NCI-H2029 (cell line): Measurements from ENCODE around the gene POLN.
"Not testable (repeated sequence)": the region's sequence is repeated elsewhere in the genome, so short reads cannot be mapped to it uniquely, and the experiment has no call there.

Experiments
- DNase-seq: peaks from one replicate; lab custom pipeline; 2025; lab: John Stamatoyannopoulos, UW

POLN gene

DNA sequence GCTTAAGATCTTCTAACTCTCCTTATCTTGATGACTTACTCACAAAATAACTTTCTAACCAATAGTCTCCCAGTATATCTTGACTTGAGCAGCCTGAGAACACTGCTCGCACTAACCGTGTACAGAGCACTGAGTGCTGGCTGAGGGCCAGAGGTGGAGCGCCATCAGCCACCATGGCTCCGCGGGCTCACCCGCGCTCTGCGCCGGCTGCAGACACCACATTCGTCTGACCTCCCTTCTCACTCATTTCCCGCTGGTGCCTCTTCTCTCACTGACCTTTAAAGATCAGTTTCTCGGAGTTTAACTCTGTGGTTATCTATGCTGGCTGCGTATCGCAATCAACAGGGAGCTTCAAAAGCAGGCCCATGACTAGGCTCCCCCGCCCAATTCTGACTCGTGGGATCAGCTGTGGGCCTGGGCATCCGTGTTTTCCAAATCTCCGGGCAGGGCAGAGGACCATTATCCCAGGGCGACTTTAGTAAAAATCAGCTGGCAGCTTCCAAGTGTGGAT, 78.6 kb downstream of the POLN start:
- no peak for DNase-seq

DNA sequence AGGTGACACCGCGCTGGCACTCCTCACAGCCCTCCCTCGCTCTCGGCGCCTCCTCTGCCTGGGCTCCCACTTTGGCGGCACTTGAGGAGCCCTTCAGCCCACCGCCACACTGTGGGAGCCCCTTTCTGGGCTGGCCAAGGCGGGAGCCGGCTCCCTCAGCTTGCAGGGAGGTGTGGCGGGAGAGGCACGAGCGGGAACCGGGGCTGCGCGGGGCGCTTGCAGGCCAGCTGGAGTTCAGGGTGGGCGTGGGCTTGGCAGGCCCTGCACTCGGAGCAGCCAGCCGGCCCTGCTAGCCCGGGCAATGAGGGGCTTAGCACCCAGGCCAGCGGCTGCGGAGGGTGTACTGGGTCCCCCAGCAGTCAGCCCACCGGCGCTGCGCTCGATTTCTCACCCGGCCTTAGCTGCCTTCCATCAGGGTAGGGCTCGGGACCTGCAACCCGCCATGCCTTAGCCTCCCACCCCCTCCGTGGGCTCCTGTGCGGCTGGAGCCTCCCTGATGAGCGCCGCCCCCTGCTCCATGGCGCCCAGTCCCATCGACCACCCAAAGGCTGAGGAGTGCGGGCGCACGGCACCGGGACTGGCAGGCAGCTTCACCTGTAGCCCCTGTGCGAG, 80.7 kb downstream of the POLN start:
- DNase-seq = not testable (repeated sequence)

DNA sequence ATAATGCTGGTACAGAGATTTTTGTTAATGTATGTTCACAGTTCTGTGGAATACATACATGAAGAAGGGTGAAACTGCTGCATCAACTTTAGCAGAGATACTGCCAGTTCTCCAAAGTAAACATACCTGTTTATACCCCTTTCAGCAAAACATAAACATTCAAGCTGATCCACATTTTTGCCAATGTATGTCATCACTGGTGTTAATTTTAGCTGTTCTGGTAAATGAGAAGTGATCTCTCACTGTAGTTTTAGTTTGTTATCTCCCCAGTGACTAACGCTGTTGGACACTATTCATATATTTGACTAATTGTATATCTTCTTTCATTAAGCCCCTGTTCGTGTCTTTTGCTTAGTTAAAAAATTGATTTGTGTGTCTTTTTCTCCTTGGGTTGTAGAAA, 82.0 kb downstream of the POLN start:
- no peak for DNase-seq

DNA sequence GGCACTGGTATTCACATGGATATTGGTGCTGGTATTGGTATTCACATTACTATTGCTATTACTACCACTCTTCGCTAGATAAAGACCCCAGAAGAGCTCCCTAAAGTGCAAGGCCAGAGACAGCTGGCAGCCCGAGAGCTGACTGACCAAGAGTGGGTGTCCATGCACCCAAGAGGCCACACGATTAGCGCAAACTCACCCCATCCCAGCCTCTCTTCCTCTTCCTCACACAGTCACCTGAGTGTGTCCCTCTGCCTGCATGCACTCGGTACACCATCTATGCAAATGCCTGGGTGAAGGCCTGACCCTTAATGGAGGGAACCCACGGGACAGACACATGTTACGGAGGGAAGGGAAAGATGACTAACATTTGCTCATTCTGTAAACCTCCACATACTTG, 86.7 kb downstream of the POLN start:
- no peak for DNase-seq

DNA sequence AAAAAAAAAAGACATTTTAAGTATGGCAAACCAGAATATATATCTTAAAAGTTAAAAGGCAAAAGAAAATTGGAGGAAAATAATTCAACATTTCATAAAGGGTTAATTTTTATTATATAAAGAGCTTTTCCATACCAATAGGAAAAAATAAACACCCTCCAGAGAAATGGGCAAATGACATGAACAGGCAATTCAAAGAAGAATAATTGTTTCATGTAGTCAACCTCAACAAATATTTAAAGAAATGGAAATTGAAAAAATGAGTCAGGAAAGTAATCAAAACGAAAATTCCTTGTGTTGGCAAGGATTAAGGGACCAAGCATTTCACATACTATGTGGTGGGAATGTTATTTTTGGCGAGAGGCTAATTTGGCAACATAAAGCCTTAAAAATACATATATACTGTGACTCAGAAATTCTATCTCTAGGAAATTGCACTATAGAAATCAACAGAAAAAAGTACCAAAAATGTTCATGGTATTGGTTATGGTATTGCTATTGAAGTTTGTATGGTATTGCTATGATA, 87.6 kb downstream of the POLN start:
- no peak for DNase-seq

DNA sequence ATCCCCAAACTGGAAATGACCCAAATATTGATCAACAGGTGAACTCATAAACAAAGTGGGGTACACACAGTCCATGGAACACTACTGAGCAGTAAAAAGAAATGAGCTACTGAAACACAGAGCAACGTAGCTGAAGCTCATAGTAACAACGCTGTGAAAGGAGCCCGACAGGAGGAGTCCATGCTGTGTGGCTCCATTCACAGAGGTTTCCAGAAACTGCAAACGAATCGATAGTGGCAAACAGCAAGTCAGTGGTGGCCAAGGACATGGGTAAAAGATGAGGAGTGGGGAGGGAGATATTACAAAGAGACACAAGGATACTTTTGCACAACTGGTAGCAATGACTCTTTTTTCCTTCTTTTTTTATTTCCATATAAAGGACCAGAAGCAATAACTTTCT, 90.4 kb downstream of the POLN start:
- no peak for DNase-seq

DNA sequence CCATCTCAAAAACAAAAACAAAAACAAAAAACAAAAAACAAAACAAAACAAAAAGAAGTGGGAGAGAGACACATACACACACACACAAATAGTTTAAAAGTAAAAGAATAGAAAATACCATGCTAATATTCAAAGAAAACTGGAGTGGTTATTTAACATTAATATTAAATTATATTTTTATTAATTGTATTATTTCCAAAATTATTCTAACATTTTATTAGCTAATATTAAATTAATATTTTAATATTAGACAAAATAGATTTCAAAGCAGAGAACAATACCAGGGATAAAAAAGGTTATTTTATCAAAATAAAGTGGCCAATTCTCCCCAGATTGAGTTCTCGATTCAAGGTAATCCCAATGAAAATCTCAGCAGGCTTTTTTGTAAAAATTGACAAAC, 91.8 kb downstream of the POLN start:
- no peak for DNase-seq

DNA sequence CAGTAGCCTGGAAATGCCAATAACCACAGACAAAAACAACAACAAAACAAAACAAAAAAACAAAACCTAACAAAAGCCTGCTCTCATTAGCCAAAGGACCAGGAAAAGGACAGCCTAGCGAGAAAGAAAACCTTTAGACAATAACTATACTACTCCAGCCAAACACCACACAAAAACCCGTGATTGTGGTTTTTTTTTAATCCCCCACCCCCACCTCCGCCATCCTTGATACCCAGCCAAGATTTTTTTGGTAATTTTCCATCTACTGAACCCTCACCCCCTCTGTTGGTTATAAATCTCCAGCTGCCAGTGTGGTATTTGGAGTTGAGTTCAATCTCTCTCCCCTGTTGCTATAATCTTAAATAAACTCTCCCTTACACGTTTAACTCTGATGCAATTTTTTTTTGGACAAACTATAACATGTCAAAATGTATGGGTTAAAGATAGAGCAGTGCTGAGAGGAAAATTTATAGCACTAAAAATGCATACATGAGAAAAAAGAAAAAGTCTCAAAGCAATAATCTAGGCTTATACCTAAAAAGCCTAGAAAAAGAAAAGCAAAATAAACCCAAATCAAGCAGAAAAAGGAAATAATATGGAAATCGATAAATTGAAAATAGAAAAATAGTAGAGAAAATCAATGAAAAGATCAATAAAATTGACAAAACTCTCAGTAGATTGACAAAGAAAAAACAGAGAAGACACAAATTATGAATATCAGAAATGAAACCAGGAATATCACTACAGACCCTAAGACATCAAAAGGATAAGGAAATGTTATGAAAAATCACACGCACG, 99.1 kb downstream of the POLN start:
- DNase-seq = no peak

DNA sequence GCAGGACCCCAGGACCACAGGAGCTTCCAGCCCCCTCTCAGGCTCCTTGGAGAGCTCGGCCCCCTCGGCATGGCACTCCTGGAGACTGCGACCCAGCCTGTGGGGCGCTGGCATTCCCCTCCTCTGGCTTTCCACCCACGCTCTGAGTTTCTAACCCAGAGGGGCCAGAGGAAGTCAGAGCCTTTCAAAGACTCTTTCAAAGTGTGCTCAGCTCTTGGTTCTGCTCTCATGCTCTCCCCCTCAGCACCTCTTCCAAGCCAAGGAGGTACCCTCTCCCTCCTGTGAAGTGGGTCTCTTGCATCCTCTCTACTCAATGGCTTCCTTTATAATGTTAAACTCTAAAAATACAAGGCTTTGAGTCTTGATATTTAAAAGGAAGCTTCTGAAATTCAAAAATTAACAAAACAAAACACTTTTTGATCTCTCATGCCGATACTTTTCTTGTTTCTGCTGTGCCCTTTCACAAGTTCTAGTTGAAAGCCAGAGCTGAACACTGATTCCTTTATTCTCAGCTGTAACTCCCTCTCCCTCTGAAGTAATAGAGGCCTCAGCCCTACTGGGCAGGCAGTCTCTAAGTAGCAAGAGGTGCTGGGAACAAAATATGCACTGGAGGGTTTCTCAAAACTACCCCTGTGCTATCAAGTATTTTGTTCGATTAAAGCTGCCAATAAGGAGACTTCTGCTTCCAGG, 100.0 kb downstream of the POLN start:
- no peak for DNase-seq

DNA sequence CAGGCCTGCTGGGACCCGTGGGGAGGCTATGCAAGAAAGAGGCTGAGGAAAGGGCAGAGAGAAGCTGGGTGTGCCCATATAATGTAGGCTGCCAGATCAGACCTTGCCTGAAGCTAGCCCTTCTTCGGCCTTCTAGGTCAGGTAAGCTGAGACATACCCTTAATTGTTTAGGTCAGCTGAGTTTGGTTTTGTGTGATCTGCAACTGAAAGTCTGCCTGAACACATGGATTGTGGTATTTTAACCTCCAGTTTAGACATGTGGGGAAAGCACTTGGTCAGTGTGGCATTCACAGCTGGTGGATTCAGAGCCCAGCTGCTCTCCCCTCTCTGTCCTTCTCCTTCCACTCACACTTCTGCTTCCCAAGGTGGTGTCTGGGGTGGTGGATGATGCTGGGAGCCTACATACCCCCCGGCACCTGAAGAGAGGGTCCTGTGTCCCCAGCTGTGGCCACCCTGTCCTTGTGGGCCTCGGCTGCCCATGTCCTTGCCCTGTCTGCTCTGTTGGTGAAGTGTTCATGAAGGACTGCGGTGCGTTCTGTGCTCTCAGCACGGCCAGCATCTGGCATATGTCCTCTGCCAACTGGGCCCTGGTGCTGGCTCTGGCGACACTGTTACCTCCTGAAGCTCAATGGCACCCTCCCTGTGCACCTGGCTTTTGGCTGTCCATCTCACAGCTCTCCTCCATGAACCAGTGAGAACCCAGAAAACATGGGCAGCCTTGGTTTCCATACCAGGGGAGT, 100.7 kb downstream of the POLN start:
- DNase-seq = no peak

DNA sequence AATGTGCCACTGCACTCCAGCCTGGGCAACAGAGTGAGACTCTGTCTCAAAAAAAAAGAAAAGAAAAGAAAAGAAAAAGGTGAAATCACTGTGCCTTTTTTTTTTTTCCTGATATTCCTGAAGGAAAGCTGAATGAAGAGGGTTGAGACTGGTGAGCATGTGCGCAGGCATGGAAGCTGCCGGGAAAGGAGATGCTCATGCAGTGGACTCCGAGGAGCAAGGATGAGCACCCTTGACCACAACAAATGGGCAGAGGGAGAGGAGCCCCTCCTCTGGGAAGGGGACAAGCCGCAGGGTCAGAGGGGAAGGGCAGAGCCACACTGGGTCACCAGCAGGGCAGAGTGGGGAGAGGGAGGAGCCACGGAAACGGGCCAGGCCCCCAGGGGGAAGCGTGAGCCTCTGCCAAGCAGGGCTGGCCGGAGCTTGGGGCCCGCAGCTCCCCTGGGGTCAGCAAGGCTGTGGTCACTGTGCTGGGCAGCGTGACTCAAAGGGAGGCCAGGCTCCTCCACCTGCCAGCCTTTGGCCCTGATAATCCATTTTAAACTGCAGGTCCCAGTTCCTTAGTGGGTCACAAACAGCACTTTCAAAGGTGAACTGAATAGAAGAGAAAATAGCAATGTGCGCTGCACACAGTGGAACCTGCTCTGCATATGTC, 102.9 kb downstream of the POLN start:
- no peak for DNase-seq

DNA sequence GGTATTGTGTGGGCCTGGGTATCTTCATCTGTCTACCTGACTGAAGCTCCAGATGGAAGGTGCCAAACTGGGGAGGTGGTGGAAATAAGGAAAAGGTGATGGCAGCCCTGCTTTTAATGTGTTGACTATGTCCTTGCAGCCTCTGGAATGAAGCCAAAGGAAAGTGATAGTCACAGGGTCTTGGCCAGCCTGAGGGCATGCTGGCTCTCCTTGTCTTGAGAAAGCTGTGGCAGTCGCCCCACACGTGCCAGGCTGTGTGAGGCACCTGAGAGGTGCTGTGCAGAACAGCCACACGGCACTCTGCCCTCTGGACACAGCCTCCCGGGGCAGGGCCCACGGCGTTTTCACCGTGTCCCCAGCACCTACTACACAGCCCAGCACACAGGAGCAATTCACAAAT, 105.2 kb downstream of the POLN start:
- no peak for DNase-seq

DNA sequence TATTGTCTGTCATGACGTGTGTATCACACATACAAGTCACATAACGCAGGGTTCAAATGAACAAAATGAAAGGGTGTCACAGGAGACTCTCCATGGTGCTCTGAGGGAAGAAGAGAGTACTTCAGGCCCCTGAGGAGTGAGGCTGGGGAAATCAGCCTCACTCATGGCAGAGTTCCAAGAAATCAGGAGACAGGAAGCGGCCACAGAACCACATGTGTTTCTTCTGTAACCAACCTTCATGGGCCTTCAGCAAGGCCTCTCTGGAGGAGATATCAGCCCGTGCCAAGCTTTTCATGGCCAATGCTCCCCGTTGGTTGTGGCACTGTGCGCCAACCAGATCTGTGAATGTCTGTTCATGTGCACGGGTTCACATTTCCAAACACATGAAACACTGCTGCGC, 106.8 kb downstream of the POLN start:
- peak; percentile 62 for DNase-seq

DNA sequence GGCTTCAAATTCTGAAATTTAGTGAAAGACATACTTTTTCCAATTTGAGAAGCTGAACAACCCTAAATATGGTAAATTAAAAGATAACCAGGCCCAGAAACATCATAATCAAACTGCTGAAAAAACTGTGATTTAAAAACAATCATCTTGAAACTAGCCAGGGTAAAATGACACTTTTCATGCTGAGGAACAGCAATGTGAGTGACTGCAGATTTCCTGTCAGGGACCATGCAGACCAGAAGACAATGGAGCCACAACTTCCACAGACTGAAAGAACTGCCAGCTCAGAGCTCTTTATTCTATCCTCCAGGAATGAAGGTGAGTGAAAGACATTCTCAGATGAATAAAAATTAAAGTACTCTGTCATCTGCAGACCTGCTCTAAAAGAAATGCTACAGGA, 109.5 kb downstream of the POLN start:
- DNase-seq = no peak

DNA sequence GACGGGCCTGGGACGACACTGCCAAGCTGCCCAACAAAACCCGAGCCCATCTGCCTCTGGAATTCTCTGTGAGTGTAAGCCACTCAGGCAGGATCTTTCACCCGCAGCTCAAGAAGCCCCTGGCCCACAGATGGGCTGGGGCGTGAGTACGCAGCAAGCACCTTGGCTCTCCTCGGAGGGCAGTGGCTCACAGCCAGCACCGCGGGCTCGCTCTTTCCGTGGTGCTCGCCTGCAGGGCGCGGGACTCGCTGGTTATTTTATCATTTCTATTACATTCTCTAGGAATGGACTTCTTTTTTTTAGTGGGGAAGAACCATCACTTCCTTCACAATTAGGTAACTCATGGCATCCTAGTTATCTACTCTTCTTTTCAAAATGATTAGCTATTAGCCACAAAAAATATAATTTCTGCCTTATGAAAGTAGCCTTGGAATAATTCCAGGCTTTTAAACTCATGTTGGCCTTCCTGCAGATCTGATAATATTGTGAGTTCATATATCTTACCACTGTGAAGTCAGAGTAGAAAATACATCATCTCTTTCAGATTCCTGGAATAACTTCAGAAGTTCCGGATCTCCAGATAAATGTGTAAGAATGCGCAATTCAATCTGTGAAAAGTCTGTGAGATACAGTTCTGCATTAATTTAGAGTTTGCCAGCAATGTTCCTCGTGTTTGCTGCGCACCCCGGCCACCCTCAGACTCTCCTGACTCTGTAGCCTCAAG, 114.2 kb downstream of the POLN start:
- no peak for DNase-seq

DNA sequence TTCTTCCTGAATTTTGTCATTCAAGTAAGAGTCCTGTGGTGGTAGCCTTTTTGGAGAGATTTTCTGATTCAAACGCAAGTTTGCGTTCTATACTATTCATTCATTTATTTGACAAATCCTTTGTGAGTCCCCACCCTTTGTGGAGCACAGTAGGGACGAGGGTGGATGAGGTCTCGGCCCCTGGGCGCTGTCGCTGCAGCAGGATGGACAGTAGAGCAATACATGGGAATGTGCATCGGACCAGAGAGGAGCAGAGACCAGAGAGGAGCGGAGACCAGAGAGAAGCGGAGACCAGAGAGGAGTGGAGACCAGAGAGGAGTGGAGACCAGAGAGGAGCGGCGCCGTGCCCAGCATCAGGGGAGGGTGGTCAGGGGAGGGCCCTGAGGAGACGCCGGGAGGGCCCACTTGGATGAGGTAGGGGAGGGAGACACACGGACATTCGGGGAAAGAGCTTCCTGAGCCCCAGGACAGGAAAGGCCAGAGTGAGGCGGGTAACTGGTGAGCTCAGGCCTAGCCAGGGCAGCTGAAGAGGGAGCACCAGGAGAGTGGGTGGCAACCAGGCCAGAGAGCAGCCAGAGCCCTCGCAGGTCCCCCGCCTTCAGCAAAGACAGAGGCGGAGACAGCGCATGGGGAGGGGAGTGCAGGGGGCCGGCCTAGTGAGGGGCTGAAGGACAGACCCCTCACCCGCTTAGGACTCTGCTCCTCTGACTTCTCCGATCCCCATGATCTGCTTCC, 115.4 kb downstream of the POLN start:
- no peak for DNase-seq

DNA sequence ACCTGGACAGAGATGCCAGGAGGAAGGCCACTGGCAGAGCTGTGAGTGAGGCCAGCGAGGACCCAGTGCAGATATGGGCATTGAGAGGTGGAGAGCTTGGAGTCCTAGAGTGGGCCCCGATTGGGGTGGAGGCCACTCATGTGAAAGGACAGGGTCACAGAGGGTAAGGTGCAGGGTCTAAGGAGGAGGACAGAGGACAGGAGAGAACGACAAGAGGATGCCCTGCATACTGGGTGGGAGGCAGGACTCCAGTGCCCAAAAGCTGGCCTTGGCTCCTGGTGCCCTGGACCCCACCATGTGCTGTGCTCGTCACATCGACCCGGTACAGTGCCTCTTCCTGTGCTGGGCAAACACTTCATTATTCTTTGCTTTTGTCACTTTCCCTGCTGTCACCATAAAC, 116.1 kb downstream of the POLN start:
- no peak for DNase-seq

DNA sequence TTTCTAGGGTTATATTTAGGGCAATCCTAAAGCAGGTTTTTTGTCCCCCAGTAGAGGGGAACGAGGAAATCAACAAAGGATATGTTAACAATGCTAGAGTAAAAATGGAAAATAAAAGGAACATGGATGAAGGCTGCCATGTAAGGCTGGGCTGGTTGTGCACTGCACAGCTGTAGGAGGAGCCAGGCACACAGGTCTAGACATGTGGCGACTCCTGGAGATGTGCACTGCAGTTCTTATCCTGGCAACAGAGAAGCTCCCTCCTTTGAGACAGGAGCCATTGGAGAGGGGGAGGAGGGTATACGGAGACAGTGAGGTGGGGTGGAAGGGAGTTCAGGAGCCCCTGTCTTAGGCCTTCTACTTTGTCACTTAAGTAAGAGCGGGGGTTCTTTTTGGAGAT, 116.9 kb downstream of the POLN start:
- no peak for DNase-seq

DNA sequence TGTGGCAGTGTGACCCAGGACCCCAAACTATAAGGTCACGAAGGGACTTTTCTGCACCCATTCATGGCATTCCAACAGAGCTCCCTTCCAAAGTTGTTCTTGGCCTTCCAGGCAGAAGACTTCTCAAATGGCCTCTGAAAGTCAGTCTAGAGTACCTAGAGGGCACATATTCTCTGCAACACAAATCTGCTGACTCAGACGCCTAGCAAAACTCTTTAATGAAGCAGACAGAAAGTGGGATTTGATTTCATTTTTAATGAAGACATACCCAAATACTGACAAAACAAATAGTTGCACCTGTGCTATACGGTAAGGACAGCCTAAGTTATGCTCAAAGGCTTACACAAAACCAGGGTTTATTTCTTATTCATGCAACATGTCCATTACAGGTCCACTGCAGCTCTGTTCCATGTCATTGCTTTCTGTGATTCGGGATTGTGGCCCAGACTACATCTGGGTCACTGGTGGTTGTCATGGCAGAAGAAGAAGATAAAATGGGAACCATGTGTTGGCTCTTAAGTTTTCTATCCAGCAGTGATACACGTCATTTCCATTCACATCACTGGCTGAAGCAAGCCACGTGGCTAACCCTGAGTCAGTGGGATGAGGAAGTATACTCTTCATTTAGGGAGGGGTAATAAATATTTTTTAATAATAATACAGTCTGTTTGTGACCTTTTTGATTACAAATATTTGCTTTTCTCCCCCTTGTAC, 125.1 kb downstream of the POLN start:
- no peak for DNase-seq

DNA sequence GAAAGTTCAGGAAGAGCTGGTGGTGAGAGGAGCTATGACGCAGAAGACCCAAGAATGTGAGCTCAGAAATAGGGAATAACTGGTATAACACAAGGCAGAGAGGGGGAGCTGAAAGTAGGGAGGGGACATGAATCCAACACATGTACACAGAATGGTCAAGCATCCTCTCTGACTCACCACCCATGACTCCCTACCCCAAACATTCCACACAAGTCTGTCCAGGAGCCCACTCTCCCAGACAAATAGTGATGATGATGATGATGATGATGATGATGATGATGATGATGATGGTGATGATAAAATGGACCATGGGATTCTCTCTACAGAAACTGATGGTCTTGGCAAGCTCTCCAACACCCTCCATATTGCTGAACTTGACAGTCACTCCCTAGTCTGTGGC, 136.4 kb downstream of the POLN start:
- DNase-seq = no peak
